B cell (primary cell): ENCODE measurements around the gene COL4A1. TPM values are rescaled to one million over a fixed set of nuclear protein-coding genes. Genes with fewer than 3 reads are reported as not detected.

ENCODE experiments used
- ATAC-seq: fragments of 200-7000 bp; cut with Tn5 transposase; one replicate; pipeline ENCODE4 v1.10.0; 2021; ENCODE audit warnings: low read depth, mild to moderate bottlenecking, moderate number of reproducible peaks, moderate library complexity
- CTCF ChIA-PET: fragments of 350-600 bp; sonication (Branson Sonifier 250); formaldehyde crosslinking; loops from one replicate; lab custom pipeline; 2021; ENCODE audit warnings: antibody characterized with exemption, inconsistent platforms; lab: Charles Lee
- POLR2A ChIA-PET: fragments of 350-600 bp; sonication (Branson Sonifier 250); formaldehyde crosslinking; loops from one replicate; lab custom pipeline; 2021; ENCODE audit warnings: antibody characterized with exemption; lab: Charles Lee
- DNase-seq: peaks from one replicate; pipeline ENCODE4 v3.0.0; 2013
- H2AFZ ChIP-seq: 2 replicates; pipeline ENCODE4 v1.6.1; 2012; ENCODE audit warnings: mild to moderate bottlenecking, low read depth, low read length; ENCODE audit not compliant: insufficient read depth, poor library complexity, severe bottlenecking
- H3K27ac ChIP-seq, 2 donors: 1 replicate in 1 of 2; 2 replicates in 1 of 2; pipeline ENCODE4 v1.5.1; 2012 to 2013; ENCODE audit warnings: low read length in 2 of 2, mild to moderate bottlenecking in 2 of 2, moderate library complexity in 1 of 2
- H3K27me3 ChIP-seq, 4 experiments: fragments of 200-600 bp in 1 of 4; sonication (generic) in 1 of 4; replicated peaks in 1 of 4; 1 replicate in 2 of 4; 2 replicates in 2 of 4; pipeline versions ENCODE4 v1.6.1 to v1.7.0; 2013 to 2016; ENCODE audit warnings: low read length in 3 of 4, mild to moderate bottlenecking in 2 of 4, mixed read lengths in 1 of 4, moderate library complexity in 1 of 4; ENCODE audit not compliant: insufficient read depth in 4 of 4, control insufficient read depth in 3 of 4; ENCODE audit errors: control extremely low read depth in 1 of 4
- H3K36me3 ChIP-seq, 2 experiments: replicated peaks in 1 of 2; 1 replicate in 1 of 2; 2 replicates in 1 of 2; pipeline versions ENCODE4 v1.6.1 to v1.7.1; 2013; ENCODE audit warnings: low read length in 1 of 2; ENCODE audit not compliant: insufficient read depth in 2 of 2, control insufficient read depth in 1 of 2; ENCODE audit errors: control extremely low read depth in 1 of 2, extremely low read depth in 1 of 2
- H3K4me1 ChIP-seq, 2 donors: fragments of 200-600 bp in 1 of 2; sonication (generic) in 1 of 2; 1 replicate in 1 of 2; 2 replicates in 1 of 2; pipeline versions ENCODE4 v1.5.1 to v1.6.1; 2013 to 2017; ENCODE audit warnings: low read length in 2 of 2; ENCODE audit not compliant: control insufficient read depth in 2 of 2, insufficient read depth in 2 of 2
- H3K4me2 ChIP-seq: replicated peaks from 2 replicates; pipeline ENCODE3; 2012; ENCODE audit warnings: mild to moderate bottlenecking, low read depth, low read length; ENCODE audit not compliant: poor library complexity, severe bottlenecking
- H3K4me3 ChIP-seq, 5 experiments: fragments of 200-600 bp in 1 of 5; sonication (generic) in 1 of 5; 1 replicate in 3 of 5; 2 replicates in 2 of 5; pipeline versions ENCODE4 v1.5.1 to v1.7.0; 2011 to 2016; ENCODE audit warnings: low read length in 4 of 5, mild to moderate bottlenecking in 4 of 5, low read depth in 2 of 5, control low read depth in 1 of 5, moderate library complexity in 1 of 5; ENCODE audit not compliant: insufficient read depth in 1 of 5; ENCODE audit errors: control extremely low read depth in 1 of 5, extremely low read depth in 1 of 5
- H3K79me2 ChIP-seq: fragments of 200-600 bp; sonication (generic); one replicate; pipeline ENCODE4 v1.6.0; 2016; ENCODE audit warnings: low read length; ENCODE audit not compliant: control insufficient read depth, insufficient read depth
- H3K9ac ChIP-seq: fragments of 200-600 bp; sonication (generic); 2 replicates; pipeline ENCODE4 v1.6.1; 2017; ENCODE audit warnings: mild to moderate bottlenecking, low read length, moderate library complexity
- H3K9me3 ChIP-seq, 3 donors: one replicate each; pipeline versions ENCODE4 v1.6.1 to v1.7.1; 2013; ENCODE audit warnings: low read length in 2 of 3; ENCODE audit not compliant: control insufficient read depth in 2 of 3, insufficient read depth in 1 of 3; ENCODE audit errors: control extremely low read depth in 1 of 3
- H4K20me1 ChIP-seq: 2 replicates; pipeline ENCODE4 v1.6.0; 2012; ENCODE audit warnings: mild to moderate bottlenecking, low read length; ENCODE audit not compliant: insufficient read depth, control insufficient read depth, poor library complexity, severe bottlenecking
- H3K27ac Mint-ChIP-seq: one replicate; pipeline ENCODE4 v1.8.0; 2021; ENCODE audit warnings: mixed read lengths
- H3K27me3 Mint-ChIP-seq: one replicate; pipeline ENCODE4 v1.8.0; 2021; ENCODE audit warnings: mixed read lengths
- H3K4me1 Mint-ChIP-seq: one replicate; pipeline ENCODE4 v1.8.0; 2021; ENCODE audit warnings: mixed read lengths
- H3K4me3 Mint-ChIP-seq: one replicate; pipeline ENCODE4 v1.8.0; 2021; ENCODE audit warnings: mixed read lengths
- H3K9me3 Mint-ChIP-seq: one replicate; pipeline ENCODE4 v1.8.0; 2022; ENCODE audit warnings: mixed read lengths; ENCODE audit not compliant: insufficient read depth
- EZH2 ChIP-seq: IDR thresholded peaks from 2 replicates; pipeline ENCODE4 v1.6.1; 2012; ENCODE audit warnings: borderline replicate concordance, low read depth, mild to moderate bottlenecking, moderate library complexity, low read length; ENCODE audit not compliant: insufficient read depth, poor library complexity, severe bottlenecking
- WGBS: methylation state at CpG from one replicate; pipeline ENCODE4 v1.1.5; 2013; ENCODE audit warnings: missing lambda C conversion rate; ENCODE audit not compliant: insufficient coverage; 5-methylcytosine and 5-hydroxymethylcytosine counted together
- intact Hi-C: fragments of 100-400 bp; cut with micrococcal nuclease; formaldehyde crosslinking; loops from one replicate; pipeline ENCODE4 v1.10.0; 2022
- polyA plus RNA-seq: library from polyadenylated mRNA; depleted of rRNA; stranded (reverse); fragments of >200 nt; gene quantifications from 2 replicates; pipeline ENCODE4 v1.2.3, GENCODE V29; 2012
- total RNA-seq, 2 donors: library from RNA; stranded (reverse); fragments of 120-200 nt in 1 of 2; gene quantifications; 1 replicate in 1 of 2; 2 replicates in 1 of 2; pipeline versions ENCODE4 v1.2.3 to v1.2.4, GENCODE V29; 2013 to 2022
- TF ChIP-seq, protein P1 (sequence below): fragments of 200-600 bp; IDR thresholded peaks from one replicate; pipeline ENCODE4 v1.8.0; 2022; ENCODE audit warnings: antibody characterized with exemption, mild to moderate bottlenecking

COL4A1 gene
- total and polyA plus RNA-seq, 2 donors (not counting 1 experiment from before 2014, with no cell fraction given) = not detected

DNA sequence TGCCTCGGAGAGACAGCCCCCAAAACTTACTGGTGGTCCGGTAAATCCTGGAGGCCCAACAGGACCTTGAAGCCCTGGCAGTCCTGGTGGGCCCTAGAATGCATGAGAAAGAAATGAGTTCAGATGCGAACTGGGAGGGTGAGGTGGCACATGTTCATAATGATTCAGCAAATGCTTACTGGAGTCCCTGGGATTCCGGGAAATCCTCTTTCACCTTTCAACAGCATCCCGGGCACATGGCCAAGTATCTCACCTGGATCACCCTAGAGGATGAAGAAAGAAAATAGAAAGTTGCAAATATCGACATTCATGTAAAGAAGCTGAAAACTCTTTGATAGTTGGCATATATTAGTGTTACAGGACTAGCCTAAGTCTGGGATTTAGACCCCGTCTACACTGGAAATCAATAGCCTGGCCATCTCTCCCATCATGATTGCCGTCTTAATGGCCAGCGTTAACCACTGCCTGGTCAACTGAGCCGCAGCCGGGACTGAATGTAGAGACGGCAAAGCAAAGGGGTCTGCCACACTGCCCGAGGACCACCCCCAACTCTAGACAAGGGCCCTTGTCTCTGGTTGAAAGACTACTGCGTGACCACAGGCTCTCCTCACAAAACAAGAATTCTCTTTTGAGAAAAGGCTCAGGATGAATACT is 96.9 kb downstream of the COL4A1 start:
- Histone ChIP-seq H4K20me1 (no peaks in the 10 kb centered on the region), H3K4me2 (no peak overlapping the region), H3K9ac (no peak overlapping the region), H3K27me3 (no peaks in the 10 kb centered on the region), H2AFZ (no peak overlapping the region), H3K4me1 (no peaks in the 10 kb centered on the region), H3K4me3 (no peak overlapping the region), H3K79me2 (no peaks in the 10 kb centered on the region), H3K9me3 (no peaks in the 10 kb centered on the region), H3K27ac (no peak overlapping the region), H3K36me3 (no peaks in the 10 kb centered on the region)
- no peak overlapping the region for H3K4me3 Mint-ChIP-seq
- TF ChIP-seq, protein P1, sequence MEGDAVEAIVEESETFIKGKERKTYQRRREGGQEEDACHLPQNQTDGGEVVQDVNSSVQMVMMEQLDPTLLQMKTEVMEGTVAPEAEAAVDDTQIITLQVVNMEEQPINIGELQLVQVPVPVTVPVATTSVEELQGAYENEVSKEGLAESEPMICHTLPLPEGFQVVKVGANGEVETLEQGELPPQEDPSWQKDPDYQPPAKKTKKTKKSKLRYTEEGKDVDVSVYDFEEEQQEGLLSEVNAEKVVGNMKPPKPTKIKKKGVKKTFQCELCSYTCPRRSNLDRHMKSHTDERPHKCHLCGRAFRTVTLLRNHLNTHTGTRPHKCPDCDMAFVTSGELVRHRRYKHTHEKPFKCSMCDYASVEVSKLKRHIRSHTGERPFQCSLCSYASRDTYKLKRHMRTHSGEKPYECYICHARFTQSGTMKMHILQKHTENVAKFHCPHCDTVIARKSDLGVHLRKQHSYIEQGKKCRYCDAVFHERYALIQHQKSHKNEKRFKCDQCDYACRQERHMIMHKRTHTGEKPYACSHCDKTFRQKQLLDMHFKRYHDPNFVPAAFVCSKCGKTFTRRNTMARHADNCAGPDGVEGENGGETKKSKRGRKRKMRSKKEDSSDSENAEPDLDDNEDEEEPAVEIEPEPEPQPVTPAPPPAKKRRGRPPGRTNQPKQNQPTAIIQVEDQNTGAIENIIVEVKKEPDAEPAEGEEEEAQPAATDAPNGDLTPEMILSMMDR = no peak
- no peak for TF ChIP-seq EZH2
- ATAC-seq (no peak), DNase-seq (no peak)
- ChIA-PET CTCF (interaction anchor here (0.6 to 1.4 kb wide), 2 partner anchors 12 to 1343 kb away, joined by 3 read pairs; no protein-coding TSS in a partner anchor), POLR2A (no interaction called here)
- no peaks in the 10 kb centered on the region for H3K27me3 Mint-ChIP-seq
- WGBS = 97% methylated on average over 10 of the region's 14 CpGs
- intact Hi-C loops = no loop called here
- no peaks in the 10 kb centered on the region for H3K4me1 Mint-ChIP-seq
- no peaks in the 10 kb centered on the region for H3K9me3 Mint-ChIP-seq
- H3K27ac Mint-ChIP-seq = no peak overlapping the region

DNA sequence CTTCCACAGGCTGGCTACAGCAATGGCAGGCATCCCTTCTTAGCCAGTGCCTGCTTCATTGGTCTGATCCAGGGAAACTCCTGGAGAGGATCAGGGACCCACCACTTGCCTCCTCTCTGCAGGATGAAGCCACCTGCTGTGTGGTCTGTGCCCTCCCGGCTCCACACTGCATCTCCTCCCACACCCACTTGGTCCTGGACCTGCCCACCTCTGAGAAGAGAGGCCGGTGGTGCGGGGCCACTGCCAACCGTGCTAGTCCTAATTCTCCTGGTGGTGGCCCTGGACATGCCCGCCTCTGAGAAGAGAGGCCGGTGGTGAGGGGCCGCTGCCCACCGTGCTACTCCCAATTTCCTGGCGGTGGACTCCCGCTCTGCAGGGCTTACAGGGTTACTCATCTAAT is 98.8 kb downstream of the COL4A1 start:
- Mint-ChIP-seq H3K27me3 (no peaks in the 10 kb centered on the region), H3K4me1 (no peaks in the 10 kb centered on the region), H3K9me3 (no peaks in the 10 kb centered on the region), H3K27ac (no peak overlapping the region), H3K4me3 (no peak overlapping the region)
- H3K4me3 ChIP-seq = no peak overlapping the region
- intact Hi-C loops = no loop called here
- no peak overlapping the region for H3K4me2 ChIP-seq
- H3K27me3 ChIP-seq = no peaks in the 10 kb centered on the region
- no peaks in the 10 kb centered on the region for H4K20me1 ChIP-seq
- TF ChIP-seq, protein P1 = no peak
- no peak for TF ChIP-seq EZH2
- no peak for DNase-seq
- no peak overlapping the region for H3K27ac ChIP-seq
- H2AFZ ChIP-seq = no peak overlapping the region
- H3K9me3 ChIP-seq = no peaks in the 10 kb centered on the region
- WGBS = 95% methylated on average over 10 of the region's 10 CpGs
- H3K36me3 ChIP-seq = no peaks in the 10 kb centered on the region
- no peaks in the 10 kb centered on the region for H3K79me2 ChIP-seq
- no peak overlapping the region for H3K9ac ChIP-seq
- no peaks in the 10 kb centered on the region for H3K4me1 ChIP-seq
- ChIA-PET POLR2A (no interaction called here), CTCF (interaction anchor here (1.4 to 1.5 kb wide), 2 partner anchors 11 to 14 kb away, joined by 3 to 4 read pairs; no protein-coding TSS in a partner anchor)
- no peak for ATAC-seq
